Subcutaneous abdominal adipose tissue (tissue), 5 donors: ENCODE results near the gene MRPL39.

Source experiments
- H3K27ac ChIP-seq: one replicate; pipeline ENCODE4 v1.7.0; 2013; ENCODE audit warnings: low read depth, mild to moderate bottlenecking, inconsistent platforms, low read length, moderate library complexity
- H3K27me3 ChIP-seq, 5 donors: one replicate each; pipeline ENCODE4 v1.7.0; 2013; ENCODE audit warnings: low read length in 5 of 5, inconsistent platforms in 1 of 5; ENCODE audit not compliant: control insufficient read depth in 5 of 5, insufficient read depth in 4 of 5
- H3K36me3 ChIP-seq, 5 donors: one replicate each; pipeline ENCODE4 v1.7.0; 2013; ENCODE audit warnings: low read length in 5 of 5; ENCODE audit not compliant: control insufficient read depth in 5 of 5, insufficient read depth in 5 of 5
- H3K4me1 ChIP-seq, 5 donors: one replicate each; pipeline ENCODE4 v1.7.0; 2013; ENCODE audit warnings: low read length in 5 of 5, mild to moderate bottlenecking in 3 of 5, moderate library complexity in 1 of 5; ENCODE audit not compliant: control insufficient read depth in 5 of 5, insufficient read depth in 5 of 5
- H3K4me3 ChIP-seq, 5 donors: one replicate each; pipeline ENCODE4 v1.7.0; 2013; ENCODE audit warnings: low read length in 5 of 5, low read depth in 1 of 5
- H3K9ac ChIP-seq, 5 donors: one replicate each; pipeline ENCODE4 v1.7.0; 2013; ENCODE audit warnings: low read length in 5 of 5, mild to moderate bottlenecking in 4 of 5, moderate library complexity in 3 of 5
- H3K9me3 ChIP-seq, 5 donors: one replicate each; pipeline ENCODE4 v1.7.0; 2013; ENCODE audit warnings: low read length in 5 of 5; ENCODE audit not compliant: control insufficient read depth in 5 of 5
- donor health status: healthy.
- donor health status: healthy.
- donor health status: healthy.
- donor health status: healthy.
- donor health status: healthy.

MRPL39 gene

GRCh38 chr21:25607151-25608043, at the start of gene MRPL39:
TSS of gene MRPL39 (minus strand) at chr21:25607481. CDS start at chr21:25607475, 6 bp downstream.
- H3K4me1 ChIP-seq = peaks cover 0 to 27% (median 25%) of the 10 kb centered on the region in 5 donors
- peaks cover 15 to 26% (median 17%) of the 10 kb centered on the region in 5 donors for H3K36me3 ChIP-seq
- H3K9ac ChIP-seq = peak within 1 kb of the TSS; percentile 60 to 94 (median 88)
- H3K27ac ChIP-seq = peak within 1 kb of the TSS; percentile 75
- no peaks in the 10 kb centered on the region for H3K9me3 ChIP-seq
- no peaks in the 10 kb centered on the region for H3K27me3 ChIP-seq
- peak within 1 kb of the TSS; percentile 74 to 93 (median 90) for H3K4me3 ChIP-seq

GRCh38 chr21:25656412-25656811, 49.1 kb upstream of the MRPL39 start:
- no peak overlapping the region for H3K9ac ChIP-seq

GRCh38 chr21:25649146-25649545, 41.9 kb upstream of the MRPL39 start:
- Histone ChIP-seq H3K36me3 (no peaks in the 10 kb centered on the region), H3K27me3 (no peaks in the 10 kb centered on the region), H3K4me3 (no peak overlapping the region), H3K9ac (no peak overlapping the region), H3K4me1 (no peaks in the 10 kb centered on the region), H3K9me3 (no peaks in the 10 kb centered on the region), H3K27ac (no peak overlapping the region)

More at GRCh38 chr21:25656412-25656811, 49.1 kb upstream of the MRPL39 start:
- Histone ChIP-seq H3K4me3 (no peak overlapping the region), H3K9me3 (peaks cover 0 to 2% (median 0%) of the 10 kb centered on the region in 5 donors), H3K4me1 (no peaks in the 10 kb centered on the region), H3K27me3 (no peaks in the 10 kb centered on the region), H3K36me3 (no peaks in the 10 kb centered on the region), H3K27ac (no peak overlapping the region)

- H3K9ac ChIP-seq = no peak overlapping the region
- no peaks in the 10 kb centered on the region for H3K9me3 ChIP-seq
- no peak overlapping the region for H3K27ac ChIP-seq
- H3K4me1 ChIP-seq = no peaks in the 10 kb centered on the region
- no peaks in the 10 kb centered on the region for H3K36me3 ChIP-seq
- no peaks in the 10 kb centered on the region for H3K27me3 ChIP-seq
- H3K4me3 ChIP-seq = no peak overlapping the region
Observed at GRCh38 chr21:25647647-25648046, 40.4 kb upstream of the MRPL39 start.

GRCh38 chr21:25646474-25646873, 39.2 kb upstream of the MRPL39 start:
- Histone ChIP-seq H3K36me3 (no peaks in the 10 kb centered on the region), H3K9ac (no peak overlapping the region), H3K27ac (no peak overlapping the region), H3K9me3 (no peaks in the 10 kb centered on the region), H3K4me3 (no peak overlapping the region), H3K4me1 (no peaks in the 10 kb centered on the region), H3K27me3 (no peaks in the 10 kb centered on the region)

- Histone ChIP-seq H3K4me3 (no peak overlapping the region), H3K9ac (no peak overlapping the region), H3K36me3 (no peaks in the 10 kb centered on the region), H3K9me3 (no peaks in the 10 kb centered on the region), H3K27ac (no peak overlapping the region), H3K27me3 (peaks cover 0 to 5% (median under 1%) of the 10 kb centered on the region in 5 donors), H3K4me1 (peaks cover 2 to 23% (median 21%) of the 10 kb centered on the region in 5 donors)
Observed at GRCh38 chr21:25643486-25643885, 36.2 kb upstream of the MRPL39 start.

- no peaks in the 10 kb centered on the region for H3K36me3 ChIP-seq
- no peaks in the 10 kb centered on the region for H3K9me3 ChIP-seq
- peaks cover 2 to 25% (median 22%) of the 10 kb centered on the region in 5 donors for H3K4me1 ChIP-seq
- peak overlapping the region in 3 of 5 donors; percentile 68 to 81 (median 72) for H3K9ac ChIP-seq
- H3K4me3 ChIP-seq = peak overlapping the region in 4 of 5 donors; percentile 52 to 78 (median 74)
- peak overlapping the region; percentile 70 for H3K27ac ChIP-seq
- peaks cover 0 to 12% (median 3%) of the 10 kb centered on the region in 5 donors for H3K27me3 ChIP-seq
Observed at GRCh38 chr21:25640943-25641292, 33.6 kb upstream of the MRPL39 start.

- Histone ChIP-seq H3K36me3 (no peaks in the 10 kb centered on the region), H3K27ac (peak overlapping the region; percentile 70), H3K9ac (peak overlapping the region in 4 of 5 donors; percentile 68 to 81 (median 70)), H3K9me3 (no peaks in the 10 kb centered on the region), H3K27me3 (peaks cover 0 to 12% (median 3%) of the 10 kb centered on the region in 5 donors), H3K4me1 (peaks cover 2 to 25% (median 22%) of the 10 kb centered on the region in 5 donors), H3K4me3 (peak overlapping the region; percentile 52 to 78 (median 75))
Observed at GRCh38 chr21:25640202-25640942, 33.1 kb upstream of the MRPL39 start.

- Histone ChIP-seq H3K9me3 (no peaks in the 10 kb centered on the region), H3K36me3 (no peaks in the 10 kb centered on the region), H3K4me1 (peaks cover 2 to 25% (median 22%) of the 10 kb centered on the region in 5 donors), H3K9ac (peak overlapping the region; percentile 40 to 81 (median 69)), H3K4me3 (peak overlapping the region; percentile 39 to 78 (median 75)), H3K27me3 (peaks cover 0 to 12% (median 3%) of the 10 kb centered on the region in 5 donors), H3K27ac (peak overlapping the region; percentile 70)
Observed at GRCh38 chr21:25639551-25640201, 32.4 kb upstream of the MRPL39 start.
